Measurements from ENCODE around the gene SLC39A11.
"Not testable (repeated sequence)": the region's sequence is repeated elsewhere in the genome, so short reads cannot be mapped to it uniquely, and the experiment has no call there.

The SLC39A11 gene

GRCh38 chr17:72832306-72832705 is 260.2 kb downstream of the SLC39A11 start:
- no peak for TF ChIP-seq CTCF (conservative IDR thresholded peaks at IDR 0.05; ENCODE audit: low read depth, low read length)
- Histone ChIP-seq H3K9ac (no peak overlapping the region), H2AFZ (ENCODE audit: low read depth) (no peak overlapping the region), H3K27ac (no peak overlapping the region), H4K20me1 (ENCODE audit: insufficient read depth) (no peaks in the 10 kb centered on the region), H3K27me3 (ENCODE audit: insufficient read depth, low read depth) (no peaks in the 10 kb centered on the region), H3K36me3 (ENCODE audit: insufficient read depth) (no peaks in the 10 kb centered on the region), H3K4me3 (IDR thresholded peaks at IDR 0.05; ENCODE audit: insufficient read depth, low read depth, low read length) (no peak overlapping the region), H3K4me1 (ENCODE audit: low read depth, poor library complexity, severe bottlenecking) (no peaks in the 10 kb centered on the region), H3K79me2 (ENCODE audit: insufficient read depth, low read depth) (no peaks in the 10 kb centered on the region), H3K4me2 (no peak overlapping the region)

GRCh38 chr17:72829883-72830282 is 262.6 kb downstream of the SLC39A11 start:
- no peak overlapping the region for H3K9ac ChIP-seq
- H3K27me3 ChIP-seq (ENCODE audit: insufficient read depth, low read depth), result no peaks in the 10 kb centered on the region
- H4K20me1 ChIP-seq (ENCODE audit: insufficient read depth), result no peaks in the 10 kb centered on the region
- no peaks in the 10 kb centered on the region; the same call in 1 of the 2 replicates for H3K36me3 ChIP-seq (ENCODE audit: insufficient read depth)
- H3K79me2 ChIP-seq (ENCODE audit: insufficient read depth, low read depth), result no peaks in the 10 kb centered on the region
- H2AFZ ChIP-seq (ENCODE audit: low read depth), result no peak overlapping the region
- no peak for TF ChIP-seq CTCF (conservative IDR thresholded peaks at IDR 0.05; ENCODE audit: low read depth, low read length)
- no peaks in the 10 kb centered on the region for H3K4me1 ChIP-seq (ENCODE audit: low read depth, poor library complexity, severe bottlenecking)
- no peak overlapping the region for H3K4me3 ChIP-seq (IDR thresholded peaks at IDR 0.05; ENCODE audit: insufficient read depth, low read depth, low read length)
- H3K27ac ChIP-seq, result no peak overlapping the region
- no peak overlapping the region for H3K4me2 ChIP-seq

DNA sequence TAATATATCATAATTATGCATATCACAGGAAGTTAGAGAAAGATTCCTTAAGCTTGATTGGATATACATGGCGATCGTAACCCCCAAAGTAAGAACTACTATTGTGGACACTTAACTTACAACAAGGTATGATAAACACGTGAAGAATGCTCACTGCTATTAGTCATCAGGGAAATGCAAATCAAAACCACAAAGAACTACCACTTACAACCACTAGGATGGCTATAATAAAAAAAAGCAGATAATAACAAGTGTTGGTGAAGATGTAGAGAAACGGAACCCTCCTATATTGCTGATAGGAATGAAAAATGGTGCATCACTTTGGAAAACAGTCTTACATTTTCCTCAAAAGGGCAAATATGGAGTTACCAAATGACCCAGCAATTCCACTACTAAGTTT is 265.9 kb downstream of the SLC39A11 start:
- Histone ChIP-seq H3K4me3 (IDR thresholded peaks at IDR 0.05; ENCODE audit: insufficient read depth, low read depth, low read length) (no peak overlapping the region), H3K4me2 (no peak overlapping the region), H3K4me1 (ENCODE audit: low read depth, poor library complexity, severe bottlenecking) (peaks cover 25% of the 10 kb centered on the region), H3K36me3 (ENCODE audit: insufficient read depth) (no peaks in the 10 kb centered on the region; the same call in 1 of the 2 replicates), H4K20me1 (ENCODE audit: insufficient read depth) (no peaks in the 10 kb centered on the region), H3K27me3 (ENCODE audit: insufficient read depth, low read depth) (no peaks in the 10 kb centered on the region), H3K9ac (no peak overlapping the region), H3K27ac (no peak overlapping the region), H3K79me2 (ENCODE audit: insufficient read depth, low read depth) (no peaks in the 10 kb centered on the region), H2AFZ (ENCODE audit: low read depth) (no peak overlapping the region)
- no peak for TF ChIP-seq CTCF (conservative IDR thresholded peaks at IDR 0.05; ENCODE audit: low read depth, low read length)

DNA sequence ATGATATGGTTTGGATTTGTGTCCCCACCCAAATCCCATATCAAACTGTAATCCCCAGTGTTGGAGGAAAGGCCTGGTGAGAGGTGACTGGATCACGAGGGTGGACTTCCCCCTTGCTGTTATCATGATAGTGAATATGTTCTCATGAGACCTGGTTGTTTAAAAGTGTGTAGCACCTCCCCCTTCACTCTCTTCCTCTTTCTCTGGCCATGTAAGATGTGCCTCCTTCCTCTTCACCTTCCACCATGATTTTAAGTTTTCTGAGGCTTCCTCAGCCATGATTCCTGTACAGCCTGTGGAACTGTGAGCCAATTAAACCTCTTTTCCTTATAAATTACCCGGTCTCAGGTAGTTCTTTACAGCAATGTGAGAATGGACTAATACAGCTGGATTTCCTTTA is 266.4 kb downstream of the SLC39A11 start:
- not testable (repeated sequence) for H3K4me2 ChIP-seq; H3K27ac ChIP-seq; H2AFZ ChIP-seq (ENCODE audit: low read depth); H3K79me2 ChIP-seq (ENCODE audit: insufficient read depth, low read depth); H3K36me3 ChIP-seq (ENCODE audit: insufficient read depth); H3K4me3 ChIP-seq (IDR thresholded peaks at IDR 0.05; ENCODE audit: insufficient read depth, low read depth, low read length); H3K9ac ChIP-seq; H3K27me3 ChIP-seq (ENCODE audit: insufficient read depth, low read depth); H4K20me1 ChIP-seq (ENCODE audit: insufficient read depth)
- peaks cover 25% of the 10 kb centered on the region for H3K4me1 ChIP-seq (ENCODE audit: low read depth, poor library complexity, severe bottlenecking)

DNA sequence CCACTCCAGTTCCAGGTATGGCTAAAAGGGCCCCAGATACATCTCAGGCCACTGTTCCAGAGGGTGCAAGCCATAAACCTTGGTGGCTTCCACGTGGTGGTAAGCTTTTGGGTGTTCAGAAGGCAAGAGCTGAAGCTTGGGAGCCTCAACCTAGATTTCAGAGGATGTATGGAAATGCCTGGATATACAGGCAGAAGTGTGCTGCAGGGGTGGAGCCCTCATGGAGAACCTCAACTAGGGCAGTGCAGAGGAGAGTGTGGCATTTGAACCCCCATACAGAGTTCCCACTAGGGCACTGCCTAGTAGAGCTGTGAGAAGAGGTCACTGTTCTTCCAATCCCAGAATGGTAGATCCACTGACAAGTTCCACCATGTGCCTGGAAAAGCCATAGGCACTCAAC is 267.3 kb downstream of the SLC39A11 start:
- H3K27me3 ChIP-seq (ENCODE audit: insufficient read depth, low read depth), result no peaks in the 10 kb centered on the region
- H4K20me1 ChIP-seq (ENCODE audit: insufficient read depth), result no peaks in the 10 kb centered on the region
- H3K9ac ChIP-seq, result no peak overlapping the region
- no peak overlapping the region for H2AFZ ChIP-seq (ENCODE audit: low read depth)
- no peak overlapping the region for H3K4me3 ChIP-seq (IDR thresholded peaks at IDR 0.05; ENCODE audit: insufficient read depth, low read depth, low read length)
- peaks cover 25% of the 10 kb centered on the region for H3K4me1 ChIP-seq (ENCODE audit: low read depth, poor library complexity, severe bottlenecking)
- H3K79me2 ChIP-seq (ENCODE audit: insufficient read depth, low read depth), result no peaks in the 10 kb centered on the region
- no peak overlapping the region for H3K27ac ChIP-seq
- H3K36me3 ChIP-seq (ENCODE audit: insufficient read depth), result no peaks in the 10 kb centered on the region; the same call in 1 of the 2 replicates
- TF ChIP-seq CTCF (conservative IDR thresholded peaks at IDR 0.05; ENCODE audit: low read depth, low read length), result no peak
- no peak overlapping the region for H3K4me2 ChIP-seq

DNA sequence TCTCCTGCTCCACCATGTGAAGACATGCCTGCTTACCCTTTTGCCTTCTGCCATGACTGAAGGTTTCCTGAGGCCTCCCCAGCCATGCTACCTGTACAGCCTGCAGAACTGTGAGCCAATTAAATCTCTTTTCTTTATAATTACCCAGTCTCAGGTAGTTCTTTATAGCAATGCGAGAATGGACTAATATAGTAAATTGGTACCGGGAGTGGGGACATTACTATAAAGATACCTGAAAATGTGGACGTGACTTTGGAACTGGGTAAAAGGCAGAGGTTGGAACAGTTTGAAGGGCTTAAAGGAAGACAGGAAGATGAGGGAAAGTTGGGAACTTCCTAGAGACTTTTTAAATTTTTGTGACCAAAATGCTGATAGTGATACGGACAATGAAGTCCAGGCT is 268.2 kb downstream of the SLC39A11 start:
- peaks cover 25% of the 10 kb centered on the region for H3K4me1 ChIP-seq (ENCODE audit: low read depth, poor library complexity, severe bottlenecking)
- H4K20me1 ChIP-seq (ENCODE audit: insufficient read depth); H2AFZ ChIP-seq (ENCODE audit: low read depth); H3K4me3 ChIP-seq (IDR thresholded peaks at IDR 0.05; ENCODE audit: insufficient read depth, low read depth, low read length); H3K36me3 ChIP-seq (ENCODE audit: insufficient read depth); H3K79me2 ChIP-seq (ENCODE audit: insufficient read depth, low read depth); H3K9ac ChIP-seq; H3K27ac ChIP-seq; H3K4me2 ChIP-seq; H3K27me3 ChIP-seq (ENCODE audit: insufficient read depth, low read depth): not testable (repeated sequence)
